ENCODE results near the gene DUOXA1.

Gene DUOXA1

DNA sequence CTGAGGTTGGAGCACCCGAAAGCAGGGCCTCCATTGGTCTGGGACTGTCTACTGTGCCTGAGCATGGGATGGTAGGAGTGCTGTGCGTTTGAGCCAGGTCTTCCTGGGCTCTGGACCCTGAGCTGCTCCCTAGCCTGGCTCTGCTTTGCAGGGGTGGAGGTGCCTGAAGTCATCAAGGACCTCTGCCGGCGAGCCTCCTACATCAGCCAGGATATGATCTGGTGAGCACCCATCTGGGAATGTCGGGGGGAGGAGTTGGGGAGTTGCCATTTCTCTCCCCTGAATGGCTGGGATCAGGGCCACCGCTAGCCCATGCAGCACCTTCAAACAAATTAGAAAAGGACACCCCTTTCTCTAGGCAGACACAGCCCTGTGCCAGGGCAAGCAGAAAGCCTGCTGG lies 20.8 kb upstream of the DUOXA1 start:
- TF ChIP-seq, protein P1, sequence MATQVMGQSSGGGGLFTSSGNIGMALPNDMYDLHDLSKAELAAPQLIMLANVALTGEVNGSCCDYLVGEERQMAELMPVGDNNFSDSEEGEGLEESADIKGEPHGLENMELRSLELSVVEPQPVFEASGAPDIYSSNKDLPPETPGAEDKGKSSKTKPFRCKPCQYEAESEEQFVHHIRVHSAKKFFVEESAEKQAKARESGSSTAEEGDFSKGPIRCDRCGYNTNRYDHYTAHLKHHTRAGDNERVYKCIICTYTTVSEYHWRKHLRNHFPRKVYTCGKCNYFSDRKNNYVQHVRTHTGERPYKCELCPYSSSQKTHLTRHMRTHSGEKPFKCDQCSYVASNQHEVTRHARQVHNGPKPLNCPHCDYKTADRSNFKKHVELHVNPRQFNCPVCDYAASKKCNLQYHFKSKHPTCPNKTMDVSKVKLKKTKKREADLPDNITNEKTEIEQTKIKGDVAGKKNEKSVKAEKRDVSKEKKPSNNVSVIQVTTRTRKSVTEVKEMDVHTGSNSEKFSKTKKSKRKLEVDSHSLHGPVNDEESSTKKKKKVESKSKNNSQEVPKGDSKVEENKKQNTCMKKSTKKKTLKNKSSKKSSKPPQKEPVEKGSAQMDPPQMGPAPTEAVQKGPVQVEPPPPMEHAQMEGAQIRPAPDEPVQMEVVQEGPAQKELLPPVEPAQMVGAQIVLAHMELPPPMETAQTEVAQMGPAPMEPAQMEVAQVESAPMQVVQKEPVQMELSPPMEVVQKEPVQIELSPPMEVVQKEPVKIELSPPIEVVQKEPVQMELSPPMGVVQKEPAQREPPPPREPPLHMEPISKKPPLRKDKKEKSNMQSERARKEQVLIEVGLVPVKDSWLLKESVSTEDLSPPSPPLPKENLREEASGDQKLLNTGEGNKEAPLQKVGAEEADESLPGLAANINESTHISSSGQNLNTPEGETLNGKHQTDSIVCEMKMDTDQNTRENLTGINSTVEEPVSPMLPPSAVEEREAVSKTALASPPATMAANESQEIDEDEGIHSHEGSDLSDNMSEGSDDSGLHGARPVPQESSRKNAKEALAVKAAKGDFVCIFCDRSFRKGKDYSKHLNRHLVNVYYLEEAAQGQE (IDR thresholded peaks at IDR 0.05; ENCODE audit: insufficient read depth in 1 of 2, low read depth in 2 of 2, low read length in 2 of 2): no peak

DNA sequence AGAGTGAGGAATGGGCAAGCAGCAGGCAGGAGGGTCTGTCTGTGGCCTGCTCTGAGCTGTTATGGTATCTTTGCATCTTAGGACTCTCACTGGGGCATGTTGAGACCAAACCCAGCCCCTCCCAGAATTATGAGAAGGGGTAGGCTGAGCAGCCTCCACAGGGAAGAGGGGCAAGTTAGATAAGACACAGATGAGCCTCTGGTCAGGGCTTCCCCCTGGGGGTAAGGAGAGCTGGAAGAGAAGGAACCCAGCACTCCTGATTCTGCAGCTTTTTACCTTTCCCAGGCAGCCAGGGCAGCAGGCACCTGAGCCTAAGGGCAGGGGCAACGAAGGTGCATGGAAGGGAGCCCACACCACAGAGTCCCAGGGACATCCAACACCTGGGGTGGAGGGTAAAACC lies 19.4 kb upstream of the DUOXA1 start:
- TF ChIP-seq SIN3A (IDR thresholded peaks at IDR 0.05; ENCODE audit: borderline replicate concordance, insufficient read depth, low read length) (no peak), FOXP2 (optimal IDR thresholded peaks at IDR 0.05; ENCODE audit: borderline replicate concordance, extremely low read depth, extremely low read length, insufficient read depth) (no peak), POLR2AphosphoS5 (IDR thresholded peaks at IDR 0.05; ENCODE audit: low read depth, low read length) (no peak), TAF1 (IDR thresholded peaks at IDR 0.05; ENCODE audit: borderline replicate concordance, insufficient read depth, low read length) (no peak)
- TF ChIP-seq, protein P1 (IDR thresholded peaks at IDR 0.05; ENCODE audit: insufficient read depth in 1 of 2, low read depth in 2 of 2, low read length in 2 of 2): no peak

DNA sequence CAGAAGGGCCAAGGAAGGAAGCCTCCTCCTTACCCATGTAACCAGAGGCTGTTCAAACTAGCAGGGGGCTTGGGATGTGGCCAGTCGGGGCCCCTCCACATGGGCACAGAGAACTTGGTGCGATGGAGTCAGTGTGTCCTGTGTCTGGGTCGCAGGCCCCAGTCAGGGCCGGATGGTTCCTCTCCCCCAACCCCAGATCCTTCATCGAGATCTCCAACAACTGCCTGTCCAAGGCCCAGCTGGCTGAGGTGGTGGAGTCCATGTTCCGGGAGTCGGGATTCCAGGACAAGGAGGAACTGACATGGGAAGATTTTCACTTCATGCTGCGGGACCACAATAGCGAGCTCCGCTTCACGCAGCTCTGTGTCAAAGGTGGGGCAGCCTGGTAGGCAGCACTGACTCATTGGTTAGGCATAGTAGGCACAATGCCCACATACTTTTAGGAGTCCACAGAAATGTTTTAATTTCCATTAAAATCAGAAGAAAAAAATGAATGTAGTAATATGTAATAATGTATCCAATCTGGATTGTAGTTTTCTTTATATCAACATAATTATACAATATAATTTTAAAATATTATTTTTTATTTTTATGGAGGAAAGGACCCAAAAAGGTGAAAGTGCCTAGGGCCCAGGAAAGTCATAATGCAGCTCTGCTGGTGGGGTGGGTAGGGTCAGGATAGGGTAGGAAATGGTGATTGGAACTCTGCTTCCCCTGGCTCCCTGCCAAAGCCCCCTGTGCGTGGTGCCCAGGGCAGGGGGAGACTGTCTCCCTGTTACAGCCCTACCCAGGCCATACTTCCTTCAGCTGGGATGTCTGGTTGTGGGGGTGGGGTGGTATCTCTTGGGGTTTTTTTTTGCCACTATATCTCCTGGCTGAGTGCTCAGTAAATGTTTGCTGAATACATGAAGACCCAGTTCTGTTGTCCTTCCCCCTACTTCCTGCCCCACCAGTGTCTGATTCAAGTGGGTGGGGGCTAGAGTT lies 18.7 kb upstream of the DUOXA1 start:
- TF ChIP-seq TAF1 (IDR thresholded peaks at IDR 0.05; ENCODE audit: borderline replicate concordance, insufficient read depth, low read length) (no peak), POLR2AphosphoS5 (IDR thresholded peaks at IDR 0.05; ENCODE audit: low read depth, low read length) (no peak), FOXP2 (optimal IDR thresholded peaks at IDR 0.05; ENCODE audit: borderline replicate concordance, extremely low read depth, extremely low read length, insufficient read depth) (no peak), SIN3A (IDR thresholded peaks at IDR 0.05; ENCODE audit: borderline replicate concordance, insufficient read depth, low read length) (no peak)
- TF ChIP-seq, protein P1 (IDR thresholded peaks at IDR 0.05; ENCODE audit: insufficient read depth in 1 of 2, low read depth in 2 of 2, low read length in 2 of 2): no peak

DNA sequence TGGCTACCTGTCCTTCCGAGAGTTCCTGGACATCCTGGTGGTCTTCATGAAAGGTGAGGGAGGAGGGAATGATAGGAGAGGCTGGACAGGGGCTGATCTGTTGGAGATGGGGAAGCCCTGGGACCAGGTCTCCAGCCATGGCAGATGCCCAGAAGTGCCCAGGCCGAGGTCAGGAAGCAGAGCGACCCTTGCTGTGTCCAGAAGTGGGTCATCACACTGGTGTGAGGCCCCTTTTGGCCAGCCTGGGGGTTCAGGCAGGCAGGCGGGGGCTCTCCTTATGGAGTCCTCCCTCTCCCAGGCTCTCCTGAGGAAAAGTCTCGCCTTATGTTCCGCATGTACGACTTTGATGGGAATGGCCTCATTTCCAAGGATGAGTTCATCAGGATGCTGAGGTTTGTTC lies 17.9 kb upstream of the DUOXA1 start:
- TF ChIP-seq FOXP2 (optimal IDR thresholded peaks at IDR 0.05; ENCODE audit: borderline replicate concordance, extremely low read depth, extremely low read length, insufficient read depth) (no peak), SIN3A (IDR thresholded peaks at IDR 0.05; ENCODE audit: borderline replicate concordance, insufficient read depth, low read length) (no peak), TAF1 (IDR thresholded peaks at IDR 0.05; ENCODE audit: borderline replicate concordance, insufficient read depth, low read length) (no peak)
- TF ChIP-seq, protein P1 (IDR thresholded peaks at IDR 0.05; ENCODE audit: insufficient read depth in 1 of 2, low read depth in 2 of 2, low read length in 2 of 2): no peak
